ENCODE data around the gene PPP1R1C.

- TF ChIP-seq CTCF (IDR thresholded peaks at IDR 0.05) = no peak
- no peak for TF ChIP-seq EZH2 (IDR thresholded peaks at IDR 0.05)
- no peak for TF ChIP-seq EZH2phosphoT487 (IDR thresholded peaks at IDR 0.05)
Measured at GRCh38 chr2:182064019-182064778, 78.5 kb downstream of the PPP1R1C start.
